ENCODE measurements around the gene LEFTY1.
A peak's percentile ranks its signal among the peaks of the same experiment; 100 is the strongest.

The LEFTY1 gene

DNA sequence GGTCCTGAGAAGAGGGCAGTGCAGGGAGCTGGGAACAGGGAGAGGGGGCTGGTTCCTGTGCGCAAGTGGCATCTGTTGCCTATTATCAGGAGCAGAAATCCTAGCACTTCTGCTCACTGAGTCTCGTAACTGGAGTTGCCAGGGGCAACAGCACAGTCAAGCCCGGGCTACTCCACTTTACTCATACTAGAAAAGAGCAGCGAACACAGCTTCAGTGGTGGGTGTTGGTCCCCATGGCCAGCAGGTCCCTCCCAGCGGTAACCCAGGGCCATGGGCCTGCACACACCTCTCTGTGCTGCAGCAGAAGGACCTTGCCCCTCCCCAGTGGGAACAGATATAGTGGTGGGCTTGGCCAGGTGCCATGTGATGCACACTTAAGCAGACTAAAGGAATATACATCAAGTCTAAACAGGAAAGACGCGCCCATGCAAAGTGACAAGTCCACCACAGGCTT lies 26.6 kb upstream of the LEFTY1 start:
- DNase-seq (ENCODE audit: low spot score) = no peak

DNA sequence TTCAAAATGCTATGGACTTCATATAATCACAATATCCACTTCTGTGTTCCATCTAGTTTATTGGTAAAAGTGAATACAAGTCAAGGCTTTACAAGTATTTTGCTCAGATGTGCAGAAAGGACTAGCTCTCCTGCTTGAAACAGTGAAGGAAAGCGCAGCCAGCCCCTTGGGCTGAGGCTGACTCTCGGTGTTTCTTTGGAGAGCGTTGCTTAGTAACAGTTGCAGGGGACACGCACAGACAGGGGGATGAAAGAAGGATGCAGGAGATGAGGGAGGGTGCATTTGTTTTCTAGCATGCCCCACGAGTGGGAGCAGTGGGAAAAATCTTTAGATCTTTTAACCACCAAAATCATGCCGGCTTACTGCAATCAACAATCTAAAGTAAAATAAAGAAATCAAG lies 26.0 kb upstream of the LEFTY1 start:
- DNase-seq (ENCODE audit: low spot score) = no peak

DNA sequence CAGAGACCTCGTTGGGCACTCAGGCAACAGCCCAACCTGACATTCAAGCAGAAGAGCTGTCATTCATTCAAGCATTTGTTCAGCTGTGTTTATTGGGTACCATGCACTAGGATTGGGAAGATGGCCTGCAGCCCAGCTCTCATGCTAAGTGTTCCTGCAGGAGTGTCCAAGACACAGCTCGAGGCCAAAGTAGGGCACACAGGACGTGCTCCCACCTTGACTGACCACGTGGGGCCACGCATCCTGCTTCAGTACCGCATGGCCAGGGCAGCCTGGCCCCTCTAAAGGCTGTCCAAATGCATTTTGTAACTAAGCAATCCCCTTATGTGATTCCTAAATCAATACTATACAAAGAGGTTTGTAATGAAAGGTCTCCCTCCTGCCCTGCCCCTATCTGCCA lies 25.4 kb upstream of the LEFTY1 start:
- no peak for DNase-seq (ENCODE audit: low spot score)

DNA sequence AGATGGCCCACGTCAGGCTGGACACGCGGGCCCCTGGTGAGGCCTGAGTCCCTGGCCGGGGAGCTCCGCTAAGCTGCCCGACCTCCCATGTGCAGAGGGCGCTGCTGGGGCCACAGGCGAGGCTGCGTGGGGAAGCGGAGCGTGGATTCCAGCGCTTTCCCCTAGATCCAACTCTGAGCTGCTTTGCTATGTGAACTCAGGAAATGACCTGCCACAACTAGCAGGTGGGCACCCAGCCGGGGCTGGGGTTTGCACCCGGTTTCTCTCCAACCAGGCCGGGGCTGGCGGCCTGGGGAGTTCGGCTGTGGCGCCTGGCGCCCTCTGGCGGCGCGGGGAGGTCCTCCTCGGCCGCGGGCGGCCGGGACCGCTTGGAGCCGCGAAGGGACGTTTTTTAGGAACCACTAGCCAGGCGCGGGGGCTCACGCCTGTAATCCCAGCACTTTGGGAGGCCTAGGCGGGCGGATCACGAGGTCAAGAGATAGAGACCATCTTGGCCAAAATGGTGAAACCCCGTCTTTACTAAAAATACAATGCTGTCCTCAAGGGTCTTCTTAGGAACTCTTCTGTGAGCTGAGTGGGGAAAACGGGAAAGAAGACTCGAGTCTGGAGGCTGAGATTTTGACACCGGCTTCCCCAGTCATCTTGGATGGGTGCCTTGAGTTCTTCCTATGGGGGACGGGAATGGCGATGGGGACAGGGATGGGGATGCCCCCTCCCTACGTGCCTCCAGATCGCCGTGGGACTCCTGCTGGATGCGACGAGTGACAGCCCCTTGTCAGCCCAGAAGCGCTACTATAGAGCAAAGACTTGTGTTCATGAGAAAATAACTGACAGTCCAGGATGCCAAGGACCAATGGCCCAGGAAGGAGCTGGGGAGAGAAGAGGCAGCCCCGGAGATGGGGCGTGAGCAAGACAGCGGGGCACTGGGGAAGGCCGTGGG lies 22.5 kb upstream of the LEFTY1 start:
- DNase-seq (ENCODE audit: low spot score) = peak; percentile 76

DNA sequence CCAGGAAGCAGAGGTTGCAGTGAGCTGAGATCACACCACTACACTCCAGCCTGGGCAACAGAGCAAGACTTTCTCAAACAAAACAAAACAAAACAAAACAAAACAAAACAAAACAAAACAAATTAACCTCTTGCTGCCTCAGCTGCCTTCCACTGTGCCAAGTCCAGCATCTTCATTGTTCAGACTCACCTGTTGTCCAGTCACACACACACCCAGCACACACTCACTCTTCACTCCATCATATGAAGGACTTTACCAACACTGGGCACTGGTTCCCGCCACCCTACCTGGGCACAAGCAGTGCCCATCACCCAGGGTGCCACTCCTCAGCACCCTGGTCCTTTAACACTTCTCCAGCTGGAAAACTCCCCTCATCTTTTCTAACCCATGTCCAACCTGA lies 20.5 kb upstream of the LEFTY1 start:
- no peak for DNase-seq (ENCODE audit: low spot score)

DNA sequence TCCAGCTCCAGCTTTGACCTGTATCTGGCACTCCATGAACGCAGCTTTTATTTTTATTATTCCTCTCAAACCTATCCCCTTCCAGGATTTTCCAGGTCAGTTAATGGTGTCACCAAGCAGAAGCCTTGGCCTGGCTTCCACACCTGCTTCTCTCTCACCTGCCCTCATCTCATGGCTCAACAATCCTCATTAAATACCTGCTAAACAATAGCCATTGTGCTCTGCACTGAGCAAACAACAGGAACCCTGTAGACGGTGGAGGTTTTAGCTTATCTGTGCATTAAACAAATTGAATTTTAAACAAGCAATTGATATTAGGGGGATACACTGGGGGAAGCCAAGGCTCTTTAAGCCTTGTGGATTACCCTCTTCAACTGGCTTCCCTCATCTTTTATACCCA lies 19.8 kb upstream of the LEFTY1 start:
- DNase-seq (ENCODE audit: low spot score) = no peak

DNA sequence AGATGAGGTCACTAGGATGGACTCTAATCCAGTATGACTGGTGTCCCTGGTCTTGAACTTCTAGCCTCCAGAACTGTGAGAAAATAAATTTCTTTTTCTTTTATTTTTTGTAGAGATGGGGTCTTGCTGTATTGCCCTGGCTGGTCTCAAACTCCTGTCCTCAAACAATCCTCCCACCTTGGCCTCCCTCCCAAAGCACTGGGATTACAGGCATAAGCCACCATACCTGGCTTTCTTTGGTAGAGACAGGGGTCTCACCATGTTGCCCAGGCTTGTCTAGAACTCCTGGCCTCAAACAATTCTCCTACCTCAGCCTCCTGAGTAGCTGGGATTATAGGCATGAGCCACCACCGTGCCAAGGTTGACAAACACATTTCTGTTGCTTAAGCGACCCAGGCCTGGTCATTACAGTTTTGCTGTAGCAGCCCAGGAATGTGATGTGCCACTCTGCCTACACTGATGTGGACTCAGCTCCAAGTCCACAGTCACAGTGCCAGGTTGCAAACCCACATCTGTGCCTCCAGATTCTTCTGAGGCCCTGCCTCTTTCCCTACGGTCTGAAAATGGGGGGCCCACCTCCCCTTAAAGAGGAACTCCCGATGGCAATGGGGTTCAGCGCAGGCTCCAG lies 19.2 kb upstream of the LEFTY1 start:
- DNase-seq (ENCODE audit: low spot score) = no peak

DNA sequence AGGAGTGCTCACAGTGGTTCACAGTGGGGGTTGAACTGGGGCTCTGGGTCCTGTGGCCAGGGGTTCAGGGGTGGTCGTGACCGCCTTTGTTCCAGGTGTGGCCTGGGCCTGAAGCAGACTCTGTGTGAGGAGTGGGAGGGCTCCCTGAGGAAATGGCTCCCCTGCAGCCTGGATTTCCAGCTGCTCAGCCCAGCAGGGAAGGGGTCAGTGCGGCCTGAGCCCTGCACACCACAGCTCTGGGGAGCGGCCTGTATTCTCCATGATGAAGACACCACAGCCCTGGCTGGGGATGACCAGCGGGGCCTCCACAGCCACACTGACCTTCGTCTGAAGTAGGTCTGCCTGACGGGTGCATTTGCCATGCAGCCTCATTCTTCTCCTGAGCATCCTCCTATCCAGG lies 18.4 kb upstream of the LEFTY1 start:
- no peak for DNase-seq (ENCODE audit: low spot score)

DNA sequence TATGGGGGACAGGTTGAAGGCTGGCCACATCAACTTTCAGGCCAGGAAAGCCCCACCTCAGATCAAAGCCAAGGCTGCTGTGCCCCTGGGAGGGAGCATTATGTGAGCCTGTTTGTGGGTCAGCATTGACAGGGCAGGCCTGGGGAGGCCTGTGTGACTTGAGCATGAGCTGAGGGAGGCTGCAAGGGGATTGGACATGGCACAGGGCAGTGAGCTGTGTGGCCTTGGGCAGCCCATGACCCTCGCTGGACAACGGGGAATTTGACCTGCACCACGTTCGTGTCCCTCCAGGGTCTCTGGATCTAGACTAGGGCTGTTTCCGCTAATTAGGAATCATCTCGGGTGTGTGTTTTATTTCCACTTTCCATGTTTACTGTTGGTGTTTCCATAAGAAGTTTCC lies 17.5 kb upstream of the LEFTY1 start:
- no peak for DNase-seq (ENCODE audit: low spot score)

DNA sequence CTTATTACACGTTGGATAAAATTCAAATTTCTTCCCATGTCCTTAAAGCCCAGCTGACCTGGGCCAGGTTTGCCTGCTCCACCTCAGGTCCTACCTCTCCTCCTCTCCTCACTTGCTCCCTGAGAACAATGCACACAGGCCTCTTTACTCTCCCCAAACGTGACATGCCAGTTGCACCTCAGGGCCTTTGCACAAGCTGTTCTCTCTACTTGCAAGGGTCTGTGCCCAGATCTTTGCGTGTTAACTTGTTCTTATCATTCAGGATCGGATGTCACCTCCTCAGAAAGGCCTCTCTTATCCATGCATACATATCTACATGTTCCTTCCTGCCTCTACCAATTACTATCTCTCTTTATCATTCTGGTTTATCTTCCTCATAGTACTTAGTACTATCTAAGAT lies 14.7 kb upstream of the LEFTY1 start:
- no peak for DNase-seq (ENCODE audit: low spot score)

DNA sequence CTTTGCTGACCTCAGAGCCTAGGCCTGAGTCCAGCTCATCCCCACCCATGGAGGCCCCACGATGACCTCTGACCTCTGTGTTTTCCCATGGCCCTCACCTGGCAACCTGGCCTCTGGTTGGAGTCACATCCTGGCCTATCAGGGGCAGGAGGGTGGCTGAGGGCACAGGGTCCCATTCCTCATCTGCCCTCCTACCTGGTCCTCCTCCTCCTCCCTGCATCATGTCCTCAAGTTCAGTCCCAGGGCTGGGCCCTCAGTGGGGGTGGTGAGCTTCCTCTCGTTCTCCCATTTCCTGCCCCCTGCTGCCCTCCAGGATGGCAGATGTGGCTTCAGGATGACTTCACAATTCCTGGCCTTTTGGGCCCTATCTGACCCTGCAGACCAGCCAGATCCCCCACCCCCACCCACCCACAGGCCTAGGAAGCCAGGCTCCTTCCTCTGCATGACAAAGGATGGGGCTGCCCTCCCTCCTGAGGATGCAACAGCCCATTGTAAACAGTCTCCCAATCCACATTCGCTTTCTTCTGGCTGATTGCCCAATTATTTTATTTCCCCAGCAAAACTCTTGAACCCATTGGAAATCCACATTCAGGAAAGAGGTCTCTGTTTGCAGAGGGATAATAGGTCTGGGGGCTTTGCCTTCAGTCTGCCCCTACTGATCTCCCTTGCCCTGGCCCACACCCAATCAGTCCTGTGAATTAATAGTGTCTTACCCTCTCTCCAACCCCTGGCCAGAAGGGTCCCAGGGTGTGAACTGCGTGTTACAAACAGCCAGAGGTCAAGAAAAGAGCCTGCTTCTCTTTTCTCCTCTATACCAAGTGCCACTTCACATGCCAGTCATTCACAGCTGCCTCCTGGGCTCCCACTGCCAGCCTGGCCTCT lies 10.3 kb upstream of the LEFTY1 start:
- no peak for DNase-seq (ENCODE audit: low spot score)

DNA sequence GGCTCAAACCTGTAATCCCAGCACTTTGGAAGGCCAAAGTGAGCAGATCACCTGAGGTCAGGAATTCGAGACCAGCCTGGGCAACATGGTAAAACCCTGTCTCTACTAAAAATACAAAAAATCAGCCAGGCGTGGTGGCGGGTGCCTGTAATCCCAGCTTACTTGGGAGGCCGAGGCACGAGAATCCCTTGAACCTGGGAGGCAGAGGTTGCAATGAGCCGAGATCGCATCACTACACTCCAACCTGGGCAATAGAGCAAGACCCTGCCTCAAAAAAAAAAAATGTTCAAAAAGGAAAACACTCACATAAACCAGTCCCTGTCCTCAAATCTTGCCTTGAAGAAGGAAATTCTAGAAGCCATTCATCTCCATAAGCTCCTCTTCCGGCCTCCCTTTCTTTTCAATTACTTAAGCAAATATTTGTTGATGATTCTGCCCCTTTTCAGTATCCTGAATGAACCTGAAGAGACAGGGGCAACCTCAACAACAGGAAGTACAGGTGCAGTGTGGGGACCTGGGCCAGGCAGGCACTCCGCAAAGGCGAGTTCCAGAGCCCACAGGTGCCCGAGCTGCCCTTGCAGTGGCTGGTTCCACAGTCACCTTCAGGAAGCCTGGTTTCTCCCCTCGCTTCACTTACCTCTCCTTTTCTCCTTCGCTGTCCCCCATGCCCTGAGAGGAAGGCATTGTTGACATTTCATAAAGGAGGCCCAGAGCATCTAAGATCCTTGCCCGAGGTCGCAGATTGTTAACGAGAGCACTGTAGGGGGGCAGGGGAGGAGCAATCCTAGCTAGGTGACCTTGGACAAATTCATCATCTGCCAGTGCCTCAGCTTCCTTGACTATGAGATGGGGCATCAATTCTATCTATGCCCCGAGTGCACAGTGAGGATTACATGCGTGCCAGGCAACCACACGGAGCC lies 8.9 kb upstream of the LEFTY1 start:
- no peak for DNase-seq (ENCODE audit: low spot score)

DNA sequence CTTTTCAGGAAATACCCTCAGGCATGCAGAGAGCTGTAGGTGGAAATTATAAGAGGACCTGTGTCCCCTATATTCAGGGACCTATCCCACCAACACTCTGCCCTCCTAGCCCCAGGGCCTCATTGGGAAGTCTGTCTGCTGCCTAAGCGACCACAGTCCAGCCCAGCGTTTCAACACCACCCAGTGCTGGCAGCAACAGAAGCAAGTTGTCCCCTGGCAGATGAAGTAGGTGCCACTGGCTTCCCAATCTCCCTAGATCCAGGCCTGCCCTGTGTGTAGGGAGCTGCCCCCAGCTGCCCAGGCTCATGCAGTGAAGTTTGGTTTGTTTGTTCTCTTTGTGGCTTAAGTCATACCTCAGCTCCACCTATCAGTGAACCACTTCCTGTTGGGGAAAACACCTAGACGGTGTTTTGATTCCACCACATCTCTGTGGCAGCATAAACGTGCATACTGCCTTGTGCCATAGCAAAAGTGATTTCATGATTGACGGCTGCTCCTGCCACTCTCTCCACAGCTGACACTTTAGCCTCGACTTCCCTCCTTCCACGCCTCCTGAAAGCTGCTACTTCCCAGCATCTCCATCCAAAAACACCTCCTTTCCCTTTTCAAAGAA lies 8.1 kb upstream of the LEFTY1 start:
- DNase-seq (ENCODE audit: low spot score) = no peak

DNA sequence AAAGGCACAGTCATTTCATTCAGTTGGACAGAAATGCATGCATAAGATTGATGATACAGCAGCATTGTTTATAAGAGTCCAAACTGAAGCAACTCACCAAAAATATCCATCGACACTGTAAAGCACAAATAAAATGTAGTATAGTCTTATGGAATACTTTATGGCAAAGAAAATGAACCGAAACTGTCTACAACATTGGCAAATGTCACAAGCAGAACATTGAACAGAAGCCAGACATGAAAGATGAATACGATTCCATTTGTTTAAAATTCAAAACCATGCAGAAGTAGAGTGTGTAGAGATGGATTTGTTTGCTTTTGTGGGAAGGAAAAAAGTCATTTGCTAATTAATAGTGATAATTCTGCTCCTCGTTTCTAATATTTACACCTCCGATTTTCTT lies 7.5 kb upstream of the LEFTY1 start:
- no peak for DNase-seq (ENCODE audit: low spot score)

DNA sequence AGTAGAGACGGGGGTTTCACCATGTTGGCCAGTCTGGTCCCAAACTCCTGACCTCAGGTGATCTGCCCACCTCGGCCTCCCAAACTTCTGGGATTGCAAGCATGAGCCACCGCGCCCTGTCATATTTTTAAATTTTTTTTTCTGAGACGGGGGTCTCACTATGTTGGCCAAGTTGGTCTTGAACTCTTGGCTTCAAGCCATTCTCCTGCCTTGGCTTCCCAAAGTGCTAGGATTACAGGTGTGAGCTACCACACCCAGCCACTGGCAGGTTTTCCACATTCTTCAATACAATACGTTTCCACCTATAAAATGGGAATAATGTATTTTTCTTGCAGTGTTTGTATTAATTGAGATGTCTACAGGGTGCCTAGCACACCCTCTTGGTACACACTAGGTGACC lies 3.4 kb upstream of the LEFTY1 start:
- no peak for DNase-seq (ENCODE audit: low spot score)

DNA sequence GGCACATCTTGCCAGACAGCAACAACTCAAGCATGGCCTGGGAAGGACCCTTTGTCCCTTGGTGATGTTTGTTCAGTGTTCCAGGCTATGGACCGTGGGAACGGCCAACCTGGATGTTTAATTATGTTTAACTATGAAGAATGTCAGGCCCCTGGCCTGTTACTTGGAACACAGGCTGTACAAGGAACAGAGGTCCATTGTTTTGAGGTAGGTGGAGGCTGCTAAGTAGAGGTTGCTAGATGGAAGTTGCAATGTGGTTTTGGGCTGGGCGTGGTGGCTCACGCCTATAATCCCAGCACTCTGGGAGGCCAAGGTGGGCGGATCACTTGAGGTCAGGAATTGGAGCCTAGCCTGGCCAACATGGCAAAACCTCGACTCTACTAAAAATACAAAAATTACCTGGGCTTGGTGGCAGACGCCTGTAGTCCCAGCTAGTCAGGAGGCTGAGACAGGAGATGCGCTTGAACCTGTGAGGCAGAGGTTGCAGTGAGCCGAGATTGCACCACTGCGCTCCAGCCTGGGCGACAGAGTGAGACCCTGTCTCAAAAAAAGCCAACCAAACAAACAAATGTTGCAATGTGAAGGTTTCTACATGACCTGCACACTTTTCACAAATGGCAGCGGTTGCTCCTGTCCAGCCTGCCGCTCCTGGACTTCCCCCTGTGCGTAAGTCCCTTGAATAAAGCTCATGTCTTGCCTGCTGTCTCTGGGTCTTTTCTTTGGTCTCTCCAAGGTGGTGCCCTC lies 2.5 kb upstream of the LEFTY1 start:
- no peak for DNase-seq (ENCODE audit: low spot score)

DNA sequence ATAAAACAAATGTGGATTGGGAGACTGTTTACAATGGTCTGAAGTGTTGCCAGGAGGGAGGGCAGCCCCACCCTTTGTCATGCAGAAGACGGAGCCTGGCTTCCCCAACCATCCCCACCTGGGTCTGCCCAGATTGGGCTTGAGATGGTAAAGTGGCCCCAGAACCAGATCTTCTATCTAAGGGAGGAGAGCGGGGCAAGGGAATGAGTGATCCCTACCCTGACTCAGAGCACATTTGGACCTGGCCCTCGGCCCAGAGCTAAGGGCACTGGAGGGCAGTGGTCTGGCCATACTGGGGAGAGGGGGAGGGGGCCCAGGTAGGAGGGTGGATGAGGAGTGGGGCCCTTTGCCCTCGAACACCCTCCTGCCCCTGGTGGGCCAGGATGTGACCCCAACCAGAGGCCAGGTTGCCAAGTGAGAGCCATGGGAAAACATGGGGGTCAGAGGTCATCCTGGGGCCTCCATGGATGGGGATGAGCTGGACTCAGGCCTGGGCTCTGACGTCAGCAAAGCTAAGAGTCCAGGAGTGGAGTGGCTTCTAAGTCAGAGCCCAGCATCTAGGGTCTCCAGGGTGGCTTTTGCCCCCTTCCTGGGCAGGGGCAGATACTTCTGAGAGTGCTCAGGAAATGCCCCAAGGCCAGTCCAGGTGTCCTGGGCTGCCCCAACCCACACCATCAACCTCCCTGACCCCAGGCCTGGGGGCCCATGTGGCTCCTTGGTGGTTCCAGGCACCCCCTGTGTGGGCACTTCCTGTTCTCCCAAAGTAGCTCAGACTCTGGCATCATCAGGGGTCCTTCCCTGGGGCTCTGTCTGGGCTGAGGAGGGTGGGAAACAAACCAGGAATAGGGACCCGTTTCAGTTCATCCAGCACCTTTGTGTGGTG lies 1.6 kb upstream of the LEFTY1 start:
- no peak for DNase-seq (ENCODE audit: low spot score)

DNA sequence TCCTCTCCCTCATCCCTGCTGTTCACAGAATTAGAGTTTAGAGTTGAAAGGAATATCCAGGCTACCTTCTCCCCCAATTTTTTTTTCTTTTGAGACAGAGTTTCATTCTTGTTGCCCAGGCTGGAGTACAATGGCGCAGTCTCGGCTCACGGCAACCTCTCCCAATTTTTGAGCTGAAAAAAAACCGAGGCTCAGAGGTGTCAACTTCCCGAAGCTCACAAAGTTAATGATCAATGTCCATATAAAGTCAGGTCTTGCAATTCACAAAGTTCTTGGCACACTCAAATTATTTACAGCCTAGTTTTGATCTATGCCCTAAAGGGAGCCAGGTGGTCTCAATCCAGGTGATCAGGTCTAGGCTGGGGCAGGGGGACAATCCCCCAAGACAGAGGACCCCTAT lies 797 bp upstream of the LEFTY1 start:
- no peak for DNase-seq (ENCODE audit: low spot score)

DNA sequence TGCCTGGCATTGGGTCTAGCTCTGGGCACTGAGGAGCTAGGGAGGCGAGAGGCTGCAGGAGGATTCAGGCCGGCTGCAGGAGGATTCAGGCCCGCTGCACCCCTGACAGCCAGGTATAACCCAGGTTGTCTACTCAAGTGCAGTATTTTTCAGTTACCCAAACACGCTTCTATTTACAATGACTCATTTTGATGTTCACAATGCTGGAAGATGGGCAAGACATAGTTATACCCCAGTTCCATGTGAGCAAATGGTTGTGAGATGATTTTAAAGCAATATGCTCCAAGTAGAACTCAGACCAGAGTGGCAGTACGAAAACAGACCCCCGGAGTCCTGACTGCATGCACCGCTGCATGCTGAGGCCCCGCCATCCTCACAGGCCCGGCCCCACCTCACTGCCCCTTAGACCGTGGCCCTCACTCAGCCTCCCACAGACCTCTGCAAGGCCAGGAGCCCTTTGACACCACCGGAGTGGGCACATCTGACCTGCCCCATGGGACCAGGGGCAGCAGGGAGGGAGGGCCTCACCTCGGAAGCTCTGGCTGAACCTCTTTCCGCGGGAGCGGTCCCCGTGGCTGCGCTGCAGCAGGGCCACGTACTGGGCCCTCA lies 553 bp downstream of the LEFTY1 start:
- no peak for DNase-seq (ENCODE audit: low spot score)
